Esophagus muscularis mucosa (tissue), 4 donors: ENCODE measurements around the gene DDRGK1. TPM values are rescaled to one million over a fixed set of nuclear protein-coding genes. Genes with fewer than 3 reads are reported as not detected.
"Not testable (repeated sequence)": the region's sequence is repeated elsewhere in the genome, so short reads cannot be mapped to it uniquely, and the experiment has no call there.

Source experiments
- DNase-seq: peaks from one replicate; pipeline ENCODE4 v3.0.0-alpha.2; 2017; ENCODE audit errors: extremely low spot score
- H3K27ac ChIP-seq, 4 donors: fragments of 200-600 bp; sonication (generic); replicated peaks in 1 of 4; 1 replicate in 3 of 4; 2 replicates in 1 of 4; pipeline ENCODE4 v1.5.1; 2016 to 2019; ENCODE audit warnings: mild to moderate bottlenecking in 1 of 4
- H3K27me3 ChIP-seq, 4 donors: fragments of 200-600 bp; sonication (generic); one replicate each; pipeline versions ENCODE4 v1.5.1 to v1.6.0; 2016 to 2019
- H3K36me3 ChIP-seq, 4 donors: fragments of 200-600 bp; sonication (generic); one replicate each; pipeline ENCODE4 v1.5.1; 2016 to 2019
- H3K4me1 ChIP-seq, 4 donors: fragments of 200-600 bp; sonication (generic); one replicate each; pipeline ENCODE4 v1.5.1; 2016 to 2019
- H3K4me3 ChIP-seq, 4 donors: fragments of 200-600 bp; sonication (generic); 1 replicate in 2 of 4; 2 replicates in 2 of 4; pipeline ENCODE4 v1.5.1; 2016 to 2019; ENCODE audit warnings: mild to moderate bottlenecking in 4 of 4, moderate library complexity in 1 of 4
- H3K9me3 ChIP-seq, 4 donors: fragments of 200-600 bp; sonication (generic); 1 replicate in 3 of 4; 2 replicates in 1 of 4; pipeline ENCODE4 v1.5.1; 2016 to 2019
- CTCF ChIP-seq, 3 experiments: fragments of 200-600 bp in 2 of 3; fragments of 450-650 bp in 1 of 3; sonication (generic) in 2 of 3; IDR thresholded peaks; one replicate each; pipeline ENCODE4 v1.5.1; 2017 to 2019; ENCODE audit warnings: antibody characterized with exemption in 3 of 3, mild to moderate bottlenecking in 2 of 3, moderate library complexity in 1 of 3
- EP300 ChIP-seq: sonication (generic); formaldehyde crosslinking; IDR thresholded peaks from one replicate; pipeline ENCODE4 v1.6.1; 2017; ENCODE audit warnings: antibody characterized with exemption
- POLR2A ChIP-seq: fragments of 450-650 bp; IDR thresholded peaks from one replicate; pipeline ENCODE4 v1.6.1; 2017; ENCODE audit warnings: antibody characterized with exemption, moderate library complexity, mild to moderate bottlenecking, low read depth
- POLR2AphosphoS5 ChIP-seq, 2 donors: sonication (generic); formaldehyde crosslinking; IDR thresholded peaks; one replicate each; pipeline ENCODE4 v1.6.1; 2017; ENCODE audit warnings: antibody characterized with exemption in 2 of 2
- WGBS: methylation state at CpG from one replicate; pipeline ENCODE4 v1.1.5; 2018; 5-methylcytosine and 5-hydroxymethylcytosine counted together
- intact Hi-C: fragments of 100-400 bp; cut with DNase I; formaldehyde crosslinking; loops from one replicate; pipeline ENCODE4 v1.15.1; 2023
- total RNA-seq, 4 donors: library from RNA; depleted of rRNA; stranded (reverse); fragments of >200 nt; gene quantifications; one replicate each; pipeline versions ENCODE4 v1.1.0 to v1.2.1, GENCODE V29; 2016

The DDRGK1 gene
- total RNA-seq, 4 donors from 2014 or later = 64.4 to 86.0 (median 69.7) TPM

GRCh38 chr20:3183896-3184612 is 20.4 kb downstream of the DDRGK1 start:
- TF ChIP-seq EP300 (no peak), CTCF (IDR thresholded peaks at IDR 0.05) (no peak), POLR2A (no peak), POLR2AphosphoS5 (IDR thresholded peaks at IDR 0.05) (no peak)
- 98% methylated on average over 3 of the region's 3 CpGs for WGBS

GRCh38 chr20:3182429-3182828 is 22.1 kb downstream of the DDRGK1 start:
- H3K9me3 ChIP-seq, H3K4me3 ChIP-seq, H3K27me3 ChIP-seq, DNase-seq, intact Hi-C loops, H3K27ac ChIP-seq, H3K36me3 ChIP-seq, H3K4me1 ChIP-seq: not testable (repeated sequence)
- 95% methylated on average over 5 of the region's 5 CpGs for WGBS

More at GRCh38 chr20:3183896-3184612, 20.4 kb downstream of the DDRGK1 start:
- no peaks in the 10 kb centered on the region for H3K9me3 ChIP-seq
- no peak overlapping the region for H3K27ac ChIP-seq
- no peak overlapping the region for H3K4me3 ChIP-seq
- H3K4me1 ChIP-seq = no peaks in the 10 kb centered on the region
- no peak for DNase-seq
- peaks cover 0 to 15% (median 5%) of the 10 kb centered on the region in 4 donors for H3K36me3 ChIP-seq
- intact Hi-C loops = no loop called here
- H3K27me3 ChIP-seq = no peaks in the 10 kb centered on the region

- Histone ChIP-seq H3K9me3 (no peaks in the 10 kb centered on the region), H3K4me3 (no peak overlapping the region), H3K27me3 (no peaks in the 10 kb centered on the region), H3K36me3 (peaks cover 0 to 6% (median 0%) of the 10 kb centered on the region in 4 donors), H3K4me1 (no peaks in the 10 kb centered on the region), H3K27ac (no peak overlapping the region)
- TF ChIP-seq EP300 (no peak), POLR2A (no peak), CTCF (IDR thresholded peaks at IDR 0.05) (no peak), POLR2AphosphoS5 (IDR thresholded peaks at IDR 0.05) (no peak)
- no peak for DNase-seq
- 77% methylated on average over 5 of the region's 5 CpGs for WGBS
- intact Hi-C loops = no loop called here
Observed at GRCh38 chr20:3181270-3181669, 23.2 kb downstream of the DDRGK1 start.

- 74% methylated on average over 4 of the region's 4 CpGs for WGBS
Observed at GRCh38 chr20:3180319-3180718, 24.2 kb downstream of the DDRGK1 start.

More at GRCh38 chr20:3180319-3180718, 24.2 kb downstream of the DDRGK1 start:
- peaks cover 0 to 6% (median 0%) of the 10 kb centered on the region in 4 donors for H3K36me3 ChIP-seq
- H3K4me3 ChIP-seq = no peak overlapping the region
- H3K4me1 ChIP-seq = peaks cover 0 to 5% (median 2%) of the 10 kb centered on the region in 4 donors
- no peaks in the 10 kb centered on the region for H3K27me3 ChIP-seq
- intact Hi-C loops = no loop called here
- H3K27ac ChIP-seq = no peak overlapping the region
- DNase-seq = no peak
- TF ChIP-seq POLR2A (no peak), CTCF (IDR thresholded peaks at IDR 0.05) (no peak), EP300 (no peak), POLR2AphosphoS5 (IDR thresholded peaks at IDR 0.05) (no peak)
- no peaks in the 10 kb centered on the region for H3K9me3 ChIP-seq
